Fibroblast of the aortic adventitia (primary cell): ENCODE measurements around the gene COMP. TPM values are rescaled to one million over a fixed set of nuclear protein-coding genes. Genes with fewer than 3 reads are reported as not detected.

Experiments used
- DNase-seq: peaks from one replicate; pipeline ENCODE4 v3.0.0-alpha.2; 2010; ENCODE audit warnings: low read depth
- H3K4me3 ChIP-seq: 2 replicates; pipeline ENCODE4 v1.5.1; 2011; ENCODE audit warnings: low read depth, mild to moderate bottlenecking, control low read depth, low read length, moderate library complexity
- total RNA-seq: library from RNA; depleted of rRNA; stranded (reverse); fragments of >200 nt; gene quantifications from 2 replicates; pipeline ENCODE4 v1.2.3, GENCODE V29; 2012; ENCODE audit warnings: low replicate concordance
- TF ChIP-seq, protein P1 (sequence below): IDR thresholded peaks from 2 replicates; pipeline ENCODE4 v1.5.1; 2011; ENCODE audit warnings: mild to moderate bottlenecking, low read length, control low read depth, inconsistent platforms; ENCODE audit not compliant: insufficient read depth

COMP gene
- total RNA-seq, 1 donor = 0.63 TPM

DNA sequence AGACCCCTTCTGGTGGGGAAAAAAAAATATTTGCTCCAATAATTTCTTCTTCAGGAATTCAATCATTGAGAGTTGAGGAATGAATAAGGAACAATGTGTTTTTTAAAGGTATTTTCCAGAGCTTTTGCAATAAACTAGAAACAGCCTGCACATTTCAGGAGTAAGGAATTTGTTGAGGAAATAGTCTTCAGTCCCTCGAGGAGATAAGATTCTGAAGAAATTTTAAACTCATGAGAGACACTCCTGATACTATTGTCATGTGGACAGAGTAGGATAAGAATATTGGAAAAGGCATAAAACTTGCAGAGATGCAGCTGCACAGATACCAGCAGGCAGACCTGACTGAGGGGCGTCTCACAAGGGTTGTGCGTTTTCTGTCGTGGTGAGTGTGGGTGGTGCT, 36.6 kb downstream of the COMP start:
- TF ChIP-seq, protein P1, sequence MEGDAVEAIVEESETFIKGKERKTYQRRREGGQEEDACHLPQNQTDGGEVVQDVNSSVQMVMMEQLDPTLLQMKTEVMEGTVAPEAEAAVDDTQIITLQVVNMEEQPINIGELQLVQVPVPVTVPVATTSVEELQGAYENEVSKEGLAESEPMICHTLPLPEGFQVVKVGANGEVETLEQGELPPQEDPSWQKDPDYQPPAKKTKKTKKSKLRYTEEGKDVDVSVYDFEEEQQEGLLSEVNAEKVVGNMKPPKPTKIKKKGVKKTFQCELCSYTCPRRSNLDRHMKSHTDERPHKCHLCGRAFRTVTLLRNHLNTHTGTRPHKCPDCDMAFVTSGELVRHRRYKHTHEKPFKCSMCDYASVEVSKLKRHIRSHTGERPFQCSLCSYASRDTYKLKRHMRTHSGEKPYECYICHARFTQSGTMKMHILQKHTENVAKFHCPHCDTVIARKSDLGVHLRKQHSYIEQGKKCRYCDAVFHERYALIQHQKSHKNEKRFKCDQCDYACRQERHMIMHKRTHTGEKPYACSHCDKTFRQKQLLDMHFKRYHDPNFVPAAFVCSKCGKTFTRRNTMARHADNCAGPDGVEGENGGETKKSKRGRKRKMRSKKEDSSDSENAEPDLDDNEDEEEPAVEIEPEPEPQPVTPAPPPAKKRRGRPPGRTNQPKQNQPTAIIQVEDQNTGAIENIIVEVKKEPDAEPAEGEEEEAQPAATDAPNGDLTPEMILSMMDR = no peak
- DNase-seq = peak; percentile 58
- H3K4me3 ChIP-seq = no peak overlapping the region

DNA sequence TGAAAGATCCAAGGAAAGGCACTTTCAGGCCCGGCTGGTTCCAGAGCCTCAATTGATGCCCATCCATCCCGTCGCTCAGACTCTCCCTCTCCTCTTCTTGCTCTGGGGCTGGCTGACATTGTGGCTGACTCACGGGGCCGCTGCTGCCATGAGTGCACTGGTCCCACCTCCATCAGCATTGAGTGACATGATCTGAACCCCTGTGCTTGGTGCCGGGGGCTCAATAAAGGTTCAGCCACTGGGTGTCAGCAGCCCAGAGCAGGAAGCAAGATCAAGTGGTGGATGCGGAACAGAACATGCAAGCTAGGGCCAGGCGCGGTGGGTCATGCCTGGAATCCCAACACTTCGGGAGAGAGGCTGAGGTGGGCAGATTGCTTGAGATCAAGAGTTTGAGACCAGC, 39.5 kb downstream of the COMP start:
- DNase-seq = no peak
- H3K4me3 ChIP-seq = no peak overlapping the region
- TF ChIP-seq, protein P1 = no peak

GRCh38 chr19:18750295-18750970, 40.7 kb downstream of the COMP start:
- H3K4me3 ChIP-seq = no peak overlapping the region
- DNase-seq = no peak
- TF ChIP-seq, protein P1 = no peak

- TF ChIP-seq, protein P1 = no peak
- H3K4me3 ChIP-seq = no peak overlapping the region
These were observed 41.5 kb downstream of the COMP start for GRCh38 chr19:18749362-18750231.

DNA sequence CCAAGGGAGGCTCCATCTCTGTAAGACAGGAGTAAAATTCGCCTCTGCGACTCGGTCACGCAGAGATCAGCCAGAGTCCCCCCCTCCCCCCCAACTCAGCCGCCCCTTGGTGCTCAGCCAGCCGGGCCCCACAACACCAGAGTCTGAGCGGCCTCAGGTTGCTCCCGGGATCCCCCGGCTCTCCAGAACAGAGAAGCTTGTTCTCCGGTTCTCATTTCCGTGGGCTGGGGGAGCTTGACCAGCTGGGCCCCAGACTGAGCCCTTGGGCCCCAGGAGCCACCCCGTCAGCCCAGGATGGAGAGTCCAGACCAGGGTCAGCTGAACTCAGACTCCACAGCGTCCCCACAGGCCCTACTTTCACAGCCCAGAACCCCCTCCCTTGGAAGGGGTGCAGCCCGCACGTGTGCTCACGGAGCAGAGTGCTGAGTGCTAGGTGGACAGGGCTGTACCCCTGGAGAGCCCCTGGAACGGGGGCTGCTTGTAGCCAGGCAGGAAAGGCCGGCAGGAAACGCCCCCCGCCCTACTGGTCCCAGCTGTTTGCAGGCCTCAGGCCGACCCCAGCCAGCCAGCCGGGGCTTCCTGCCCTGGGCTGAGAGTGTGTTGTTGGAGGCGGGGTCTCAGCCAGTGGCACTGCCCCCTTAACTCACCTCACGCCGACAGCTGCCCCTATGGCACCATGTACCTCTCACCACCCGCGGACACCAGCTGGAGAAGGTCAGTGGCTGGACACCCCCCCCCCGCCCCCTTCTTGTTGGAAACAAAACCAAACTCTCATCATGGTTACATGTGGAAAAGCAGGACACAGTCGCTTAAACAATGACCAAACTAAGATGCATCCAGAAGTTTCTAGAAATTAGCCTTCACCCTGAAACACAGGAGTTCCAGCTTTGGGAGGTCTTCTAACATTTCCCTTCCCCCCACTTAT, 44.4 kb downstream of the COMP start:
- no peak for DNase-seq
- TF ChIP-seq, protein P1 = no peak
- no peak overlapping the region for H3K4me3 ChIP-seq

More at GRCh38 chr19:18749362-18750231, 41.5 kb downstream of the COMP start:
- no peak for DNase-seq

DNA sequence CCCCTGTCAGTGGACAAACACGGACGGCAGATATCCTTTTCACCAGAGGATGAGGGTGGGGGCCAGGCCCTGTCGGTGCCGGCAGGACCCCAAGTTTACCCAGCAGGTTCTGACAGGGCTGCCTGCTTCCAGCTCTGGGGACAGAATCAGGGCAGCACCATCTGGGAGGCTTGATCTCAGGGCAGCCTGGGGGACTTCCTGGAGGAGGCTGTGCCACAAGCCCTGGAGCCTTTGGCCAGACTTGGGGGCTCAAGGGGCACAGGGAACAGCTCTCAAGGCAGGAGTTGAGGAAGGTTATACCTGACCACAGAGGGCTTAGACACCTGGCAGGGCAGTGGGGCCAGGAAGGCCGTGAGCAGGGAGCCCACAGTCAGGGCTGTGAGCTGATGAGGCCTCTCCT, 45.2 kb downstream of the COMP start:
- H3K4me3 ChIP-seq = no peak overlapping the region
- TF ChIP-seq, protein P1 = no peak
- DNase-seq = no peak
